ENCODE data around the gene SNORC. TPM values are rescaled to one million over a fixed set of nuclear protein-coding genes. Genes with fewer than 3 reads are reported as not detected.

SNORC gene
- total and polyA plus RNA-seq, 2 of the 4 experiments (the other 2 are of a cell fraction): under 0.01 to 0.67 TPM

DNA sequence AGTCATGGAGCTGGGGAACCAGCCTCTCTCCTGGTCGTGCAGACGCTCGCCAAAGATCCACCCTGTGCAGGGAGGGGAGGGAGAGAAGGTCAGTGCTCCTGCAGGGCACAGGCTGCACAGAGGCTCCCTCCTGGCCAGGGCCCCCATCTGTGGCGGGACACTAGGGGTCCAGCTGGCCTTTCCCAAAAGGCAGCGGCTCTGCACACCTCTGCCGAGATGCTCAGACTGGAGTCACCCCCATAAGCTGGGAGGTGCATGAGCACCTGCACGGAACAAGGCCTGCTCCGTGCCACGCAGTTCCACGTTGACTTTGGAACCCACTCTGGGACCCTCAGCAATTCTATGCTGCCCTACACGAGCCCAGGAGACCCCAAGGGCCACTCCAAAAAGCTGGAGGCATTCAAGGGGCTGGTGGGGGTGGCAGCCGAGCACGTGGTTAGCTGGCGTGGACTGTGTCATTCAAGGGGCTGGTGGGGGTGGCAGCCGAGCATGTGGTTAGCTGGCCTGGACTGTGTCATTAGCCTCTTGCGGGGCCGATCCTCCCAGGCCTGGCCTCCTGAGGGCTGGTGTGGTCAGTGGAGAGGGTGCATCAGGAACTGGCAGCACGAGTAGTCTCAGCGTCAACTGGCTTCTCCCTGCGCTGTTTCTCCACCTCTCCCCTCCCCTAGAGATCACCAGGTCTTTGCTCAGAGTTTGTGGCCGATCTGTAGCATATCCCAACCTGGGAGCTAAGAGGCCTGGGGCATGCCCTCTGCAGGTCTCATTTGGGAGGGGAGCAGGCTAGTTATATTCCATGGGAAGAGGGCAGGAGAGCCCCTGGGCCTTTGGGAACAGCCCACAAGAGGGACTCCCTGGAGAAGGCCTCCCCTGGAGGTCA, 9.8 kb downstream of the SNORC start:
- Histone ChIP-seq H3K36me3 (ENCODE audit: control insufficient read depth, insufficient read depth, low read length) (no peaks in the 10 kb centered on the region), H3K4me1 (ENCODE audit: control insufficient read depth, insufficient read depth, low read length) (peaks cover 1% of the 10 kb centered on the region; the same call in 1 of the 2 replicates), H3K18ac (ENCODE audit: low read depth, low read length) (no peak overlapping the region), H2BK20ac (ENCODE audit: low read depth, low read length) (no peak overlapping the region), H3K23ac (ENCODE audit: low read depth, low read length) (no peak overlapping the region), H3K4ac (ENCODE audit: low read depth, low read length) (no peak overlapping the region), H2AK5ac (ENCODE audit: low read depth, low read length) (no peak overlapping the region), H3K79me1 (ENCODE audit: low read depth in 1 of 2, low read length in 2 of 2) (no peaks in the 10 kb centered on the region), H3K4me2 (ENCODE audit: low read depth, low read length) (no peak overlapping the region), H2BK15ac (ENCODE audit: low read depth, low read length) (no peak overlapping the region), H3K9ac (ENCODE audit: low read depth, low read length) (no peak overlapping the region), H3K14ac (replicated peaks; ENCODE audit: low read depth, low read length) (no peak overlapping the region), H3K4me3 (ENCODE audit: insufficient read depth, low read depth, low read length) (no peak overlapping the region), H3K9me3 (ENCODE audit: control insufficient read depth, insufficient read depth, low read length) (no peaks in the 10 kb centered on the region), H2AK9ac (replicated peaks; ENCODE audit: low read depth, low read length, poor library complexity) (no peak overlapping the region), H4K5ac (ENCODE audit: low read depth, low read length) (no peak overlapping the region), H3K9me1 (ENCODE audit: insufficient read depth, low read length) (no peaks in the 10 kb centered on the region), H3K27me3 (ENCODE audit: control insufficient read depth, insufficient read depth, low read length) (peaks cover 21% of the 10 kb centered on the region), H4K91ac (ENCODE audit: insufficient read depth, low read depth, low read length) (no peak overlapping the region), H4K8ac (ENCODE audit: low read depth in 2 of 2, low read length in 2 of 2) (no peak overlapping the region), H2BK120ac (ENCODE audit: low read depth, low read length) (no peak overlapping the region), H2AFZ (replicated peaks; ENCODE audit: low read length, poor library complexity) (no peak overlapping the region), H3K27ac (ENCODE audit: insufficient read depth, low read length) (no peak overlapping the region), H4K20me1 (ENCODE audit: insufficient read depth, low read length) (no peaks in the 10 kb centered on the region; the same call in 1 of the 2 replicates), H3K56ac (ENCODE audit: extremely low read depth, insufficient read depth, low read length) (no peak overlapping the region), H2BK5ac (ENCODE audit: low read depth, low read length, poor library complexity, severe bottlenecking) (no peak overlapping the region)
- no TSS peak for BruUV-seq (replicated peaks)
- DNase-seq: no peak
- CTCF ChIA-PET: interaction anchor here (0.6 kb wide), 1 partner anchor 43 kb away, joined by 4 read pairs; no protein-coding TSS in a partner anchor
- 85% methylated on average over 5 of the region's 21 CpGs; no CpG with 5 or more reads in 1 of the 2 experiments for WGBS, 2 experiments (ENCODE audit: extremely low coverage in 2 of 2, insufficient read length in 1 of 2)
- ATAC-seq (ENCODE audit: low read depth): no peak
- in situ Hi-C loops (cut with MboI; ENCODE audit: low sequenced_read_pairs) (no loop called here), intact Hi-C loops (cut with micrococcal nuclease) (no loop called here), dilution Hi-C loops (cut with HindIII; ENCODE audit: low sequenced_read_pairs, unreplicated experiment) (no loop called here)
- POLR2A ChIA-PET (ENCODE audit: unreplicated experiment): no interaction called here
- TF ChIP-seq MXI1 (IDR thresholded peaks at IDR 0.05; ENCODE audit: borderline replicate concordance, low read depth, low read length) (no peak), BHLHE40 (IDR thresholded peaks at IDR 0.05; ENCODE audit: low read depth, low read length) (no peak), FOS (IDR thresholded peaks at IDR 0.05; ENCODE audit: low read depth, low read length) (no peak), CEBPB (IDR thresholded peaks at IDR 0.05; ENCODE audit: low read depth, low read length) (no peak)
